GM19239 (cell line): ENCODE data around the gene GRIK3.

ENCODE experiments used
- DNase-seq: peaks from one replicate; pipeline ENCODE4 v3.0.0; 2011; ENCODE audit warnings: low spot score; ENCODE audit not compliant: insufficient read length
- FAIRE-seq: peaks from 2 replicates; lab custom pipeline; 2011; peaks lifted over from hg19 to GRCh38; lab: Jason Lieb, UNC

Gene GRIK3

DNA sequence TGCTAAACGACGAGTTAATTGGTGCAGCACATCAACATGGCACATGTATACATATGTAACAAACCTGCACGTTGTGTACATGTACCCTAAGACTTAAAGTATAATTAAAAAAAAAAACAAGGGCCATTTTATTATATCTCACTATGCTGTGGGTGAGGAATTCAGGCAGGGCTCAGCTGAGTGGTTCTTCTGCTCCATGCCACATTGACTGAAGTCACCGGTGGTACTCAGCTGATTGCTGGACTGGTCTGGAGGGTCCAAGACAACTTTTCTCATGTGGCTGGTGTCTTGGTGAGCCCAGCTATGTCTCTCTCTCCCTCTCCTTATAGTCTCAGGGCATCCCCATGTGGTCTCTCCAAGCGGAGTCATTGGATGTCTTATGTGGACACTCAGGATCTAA lies 275.0 kb downstream of the GRIK3 start:
- DNase-seq (no peak), FAIRE-seq (no peak)

DNA sequence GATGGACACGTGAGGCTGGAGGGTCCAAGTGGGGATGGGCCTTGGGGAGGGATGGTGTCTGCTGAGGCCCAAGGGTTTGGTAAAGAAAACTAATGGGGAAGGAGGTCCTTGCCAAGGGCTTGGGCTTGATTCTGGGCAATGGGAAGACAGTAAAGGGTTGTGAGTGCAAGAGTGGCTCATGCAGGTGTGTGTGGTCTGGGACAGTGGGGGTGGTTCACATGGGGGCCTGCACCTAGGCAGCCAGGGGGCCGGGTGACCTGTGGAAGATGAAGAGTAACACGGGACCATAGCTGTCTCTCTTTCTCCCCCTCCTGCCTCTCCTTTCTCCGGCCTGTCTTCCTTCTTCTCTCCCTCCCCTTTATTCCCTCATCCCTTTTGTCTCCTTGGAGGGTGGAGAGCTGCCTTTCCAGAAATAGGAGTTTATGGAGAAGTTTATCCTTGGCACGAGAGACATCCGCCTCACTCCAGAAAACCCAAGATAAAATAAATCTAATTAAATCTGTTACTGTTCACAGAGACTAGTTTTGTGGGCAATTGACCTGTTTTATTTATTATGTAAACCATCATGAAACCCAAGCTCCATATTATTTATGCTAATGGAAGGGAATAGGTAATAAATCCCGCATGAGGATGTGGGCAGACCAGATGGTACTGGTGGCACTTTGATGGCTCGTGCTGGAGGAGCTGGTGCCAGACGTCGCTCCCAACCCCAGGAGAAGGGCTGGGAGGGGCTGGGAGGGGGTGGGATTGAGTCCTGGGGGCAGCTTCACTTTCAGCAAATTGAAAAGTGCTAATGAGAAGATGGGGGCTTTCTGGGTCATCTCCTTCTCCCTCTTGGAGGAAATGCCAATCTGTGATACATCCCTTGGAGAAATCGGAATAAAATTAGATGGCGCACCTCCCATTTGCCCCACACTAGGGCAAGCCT lies 278.7 kb downstream of the GRIK3 start:
- DNase-seq = no peak
- FAIRE-seq = no peak

DNA sequence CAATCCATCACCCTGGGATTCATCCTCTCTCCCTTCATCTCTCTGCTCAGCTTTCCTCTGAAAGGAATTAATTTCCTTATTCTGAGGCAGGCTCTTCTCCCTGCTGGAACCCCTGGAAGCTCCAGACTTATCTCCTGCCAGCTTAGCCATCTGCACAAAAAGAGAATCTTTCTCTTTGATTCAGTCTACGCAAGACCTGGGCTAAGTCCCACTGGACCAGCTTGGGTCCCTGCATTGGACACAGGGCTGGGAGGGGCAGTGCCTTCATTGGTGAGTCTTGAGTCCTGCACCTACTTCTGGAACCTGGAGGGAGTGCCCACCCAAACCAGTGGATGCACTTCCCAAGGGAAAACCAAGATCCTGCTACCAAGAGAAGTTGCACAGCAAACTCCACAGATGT lies 279.9 kb downstream of the GRIK3 start:
- no peak for DNase-seq
- FAIRE-seq = no peak

- DNase-seq (no peak), FAIRE-seq (no peak)
Measured at GRCh38 chr1:36753451-36753850, 280.9 kb downstream of the GRIK3 start.

GRCh38 chr1:36752891-36753361 lies 281.4 kb downstream of the GRIK3 start:
- DNase-seq (no peak), FAIRE-seq (no peak)

GRCh38 chr1:36752431-36752830 lies 281.9 kb downstream of the GRIK3 start:
- no peak for FAIRE-seq
- no peak for DNase-seq

GRCh38 chr1:36751525-36751924 lies 282.8 kb downstream of the GRIK3 start:
- no peak for FAIRE-seq
- DNase-seq = no peak

DNA sequence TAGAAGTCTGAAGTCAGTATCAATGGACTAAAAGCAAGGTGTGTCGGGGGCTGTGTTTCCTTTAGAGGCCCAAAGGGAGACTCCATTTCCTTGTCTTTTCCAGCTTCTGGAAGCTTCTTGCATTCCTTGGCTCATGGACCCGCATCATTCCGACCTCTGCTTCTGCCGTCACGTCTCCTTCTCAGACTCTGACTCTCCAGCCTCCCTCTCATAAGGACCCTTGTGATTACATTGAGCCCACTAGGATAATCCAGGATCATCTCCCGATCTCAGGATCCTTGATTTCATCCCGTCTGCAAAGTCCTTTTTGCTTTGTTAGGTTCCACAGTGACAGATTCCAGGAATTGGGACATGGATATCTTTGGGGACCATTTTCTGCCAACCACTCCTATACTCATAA lies 285.8 kb downstream of the GRIK3 start:
- DNase-seq (no peak), FAIRE-seq (no peak)
